K562 (cell line): ENCODE data around the gene OBP2A. TPM values are rescaled to one million over a fixed set of nuclear protein-coding genes. Genes with fewer than 3 reads are reported as not detected.

Experiments
- ATAC-seq: fragments of 200-7000 bp; cut with Tn5 transposase; 3 replicates; pipeline ENCODE4 v1.9.1; 2020; ENCODE audit warnings: moderate library complexity
- BruUV-seq: library from RNA; stranded (reverse); fragments of 400-500 nt; replicated peaks from 2 replicates; lab custom pipeline; 2021; lab: Mats Ljungman, UMichigan
- CTCF ChIA-PET: fragments of 300-600 bp; formaldehyde crosslinking; extraction: SDS; loops from one replicate; lab custom pipeline; 2021; ENCODE audit warnings: low intra/inter-chr PET ratio; lab: Yijun Ruan, JAX
- POLR2A ChIA-PET: fragments of 300-600, 350-650 bp; sonication (Branson Sonifier 250); formaldehyde crosslinking; extraction: SDS; loops from one replicate; lab custom pipeline; 2021; ENCODE audit warnings: antibody characterized with exemption, inconsistent platforms; lab: Yijun Ruan, JAX
- DNase-seq, 4 experiments: peaks; one replicate each; pipeline versions ENCODE4 v3.0.0 to v3.0.0-alpha.2; 2011 to 2018; ENCODE audit warnings: low spot score in 3 of 4, mixed read lengths in 3 of 4; ENCODE audit errors: extremely low read depth in 1 of 4
- FAIRE-seq: peaks from 2 replicates; lab custom pipeline; 2011; peaks lifted over from hg19 to GRCh38; lab: Jason Lieb, UNC
- H2AFZ ChIP-seq: 2 replicates; pipeline ENCODE4 v1.6.0; 2011; ENCODE audit warnings: low read depth, low read length, control low read depth, inconsistent platforms
- H3K27ac ChIP-seq: fragments of 200-600 bp; 3 replicates; pipeline ENCODE4 v1.8.0; 2011; ENCODE audit warnings: low read depth, mild to moderate bottlenecking, control low read depth, inconsistent platforms, low read length, moderate library complexity, mixed read lengths; ENCODE audit errors: extremely low read depth
- H3K27me3 ChIP-seq, 2 experiments: fragments of 300-600 bp in 1 of 2; 2 replicates in 1 of 2; 3 replicates in 1 of 2; pipeline versions ENCODE4 v1.6.0 to v1.8.0; 2011; ENCODE audit warnings: inconsistent platforms in 2 of 2, low read length in 2 of 2, mild to moderate bottlenecking in 1 of 2, mixed read lengths in 1 of 2, moderate library complexity in 1 of 2; ENCODE audit not compliant: control insufficient read depth in 2 of 2, insufficient read depth in 2 of 2
- H3K36me3 ChIP-seq: fragments of 300-600 bp; 3 replicates; pipeline ENCODE4 v1.8.0; 2011; ENCODE audit warnings: mild to moderate bottlenecking, low read length, inconsistent platforms; ENCODE audit not compliant: control insufficient read depth, insufficient read depth
- H3K4me1 ChIP-seq, 2 experiments: fragments of 200-600 bp in 1 of 2; replicated peaks in 1 of 2; 2 replicates in 1 of 2; 3 replicates in 1 of 2; pipeline versions ENCODE4 v1.5.1 to v1.8.0; 2011; ENCODE audit warnings: inconsistent platforms in 2 of 2, low read length in 2 of 2, mild to moderate bottlenecking in 1 of 2, mixed read lengths in 1 of 2, moderate library complexity in 1 of 2; ENCODE audit not compliant: control insufficient read depth in 2 of 2, insufficient read depth in 2 of 2
- H3K4me2 ChIP-seq: 2 replicates; pipeline ENCODE4 v1.6.1; 2011; ENCODE audit warnings: low read length, control low read depth, inconsistent platforms, mixed read lengths; ENCODE audit not compliant: insufficient read depth
- H3K4me3 ChIP-seq: fragments of 200-600 bp; sonication (generic), shearing (Covaris generic); 2 replicates; pipeline ENCODE4 v1.5.1; 2016; ENCODE audit warnings: control low read depth, inconsistent platforms
- H3K79me2 ChIP-seq: fragments of 200-600 bp; 3 replicates; pipeline ENCODE4 v1.8.0; 2011; ENCODE audit warnings: low read length, inconsistent platforms; ENCODE audit not compliant: control insufficient read depth, insufficient read depth
- H3K9ac ChIP-seq, 2 experiments: 2 replicates each; pipeline versions ENCODE4 v1.6.0 to v1.6.1; 2011; ENCODE audit warnings: low read depth in 2 of 2, low read length in 2 of 2, control low read depth in 1 of 2, inconsistent platforms in 1 of 2, mild to moderate bottlenecking in 1 of 2, mixed read lengths in 1 of 2; ENCODE audit not compliant: insufficient read depth in 1 of 2
- H3K9me1 ChIP-seq: one replicate; pipeline ENCODE4 v1.6.0; 2011; ENCODE audit warnings: inconsistent platforms, mild to moderate bottlenecking, low read length, moderate library complexity; ENCODE audit not compliant: control insufficient read depth, insufficient read depth
- H3K9me3 ChIP-seq: replicated peaks from 2 replicates; pipeline ENCODE4 v1.5.1; 2011; ENCODE audit warnings: low read depth, low read length, inconsistent platforms; ENCODE audit not compliant: control insufficient read depth, insufficient read depth
- H4K20me1 ChIP-seq: replicated peaks from 2 replicates; pipeline ENCODE4 v1.6.1; 2011; ENCODE audit warnings: low read length, inconsistent platforms, mixed read lengths; ENCODE audit not compliant: control insufficient read depth, insufficient read depth
- ADNP ChIP-seq: fragments of 200-800 bp; sonication (Bioruptor generic); IDR thresholded peaks from 2 replicates; pipeline ENCODE4 v1.6.1; 2016; ENCODE audit warnings: missing genetic modification characterization, missing compliant biosample characterization
- BCOR ChIP-seq: fragments of 450-650 bp; IDR thresholded peaks from 2 replicates; pipeline ENCODE4 v1.6.1; 2016
- CEBPG ChIP-seq, 3 experiments: fragments of 200-800 bp in 1 of 3; sonication (Bioruptor generic) in 1 of 3; sonication (generic) in 1 of 3; formaldehyde crosslinking in 1 of 3; IDR thresholded peaks in 2 of 3; conservative IDR thresholded peaks in 1 of 3; 2 replicates each; pipeline versions ENCODE4 v1.6.1 to v1.8.0; 2016 to 2022; ENCODE audit warnings: missing compliant biosample characterization in 2 of 3, missing genetic modification characterization in 2 of 3, mild to moderate bottlenecking in 1 of 3, missing genetic modification reagents in 1 of 3
- CHCHD3 ChIP-seq: fragments of 250-450 bp; sonication (Bioruptor Pico); IDR thresholded peaks from 2 replicates; pipeline ENCODE4 v2.1.2; 2022; ENCODE audit warnings: mild to moderate bottlenecking
- EP300 ChIP-seq: IDR thresholded peaks from 2 replicates; pipeline ENCODE4 v1.6.1; 2012; ENCODE audit warnings: low read length, improper control_type of control experiment
- HMGN3 ChIP-seq: IDR thresholded peaks from 2 replicates; pipeline ENCODE4 v1.6.1; 2011; ENCODE audit warnings: borderline replicate concordance, low read depth, mild to moderate bottlenecking, mixed read lengths, low read length; ENCODE audit not compliant: insufficient read length; ENCODE audit errors: extremely low read depth
- HNRNPH1 ChIP-seq: fragments of 200-400 bp; formaldehyde crosslinking; optimal IDR thresholded peaks from 2 replicates; pipeline ENCODE3; 2017; ENCODE audit warnings: low read depth, mild to moderate bottlenecking, low read length, moderate library complexity
- POU5F1 ChIP-seq: fragments of 150-350 bp; IDR thresholded peaks from 2 replicates; pipeline ENCODE4 v1.6.1; 2014; ENCODE audit warnings: borderline replicate concordance, low read length, low read depth, mild to moderate bottlenecking; ENCODE audit not compliant: partially characterized antibody
- PURB ChIP-seq: sonication (generic); formaldehyde crosslinking; IDR thresholded peaks from 2 replicates; pipeline ENCODE4 v1.9.0; 2021; ENCODE audit warnings: low read depth, mild to moderate bottlenecking, missing genetic modification reagents
- SUPT5H ChIP-seq: fragments of 450-650 bp; IDR thresholded peaks from 2 replicates; pipeline ENCODE4 v1.6.1; 2016
- TBP ChIP-seq: optimal IDR thresholded peaks from 2 replicates; pipeline ENCODE3; 2011; ENCODE audit warnings: low read depth, low read length, improper control_type of control experiment
- U2AF1 ChIP-seq: fragments of 200-400 bp; formaldehyde crosslinking; optimal IDR thresholded peaks from 2 replicates; pipeline ENCODE3; 2017; ENCODE audit warnings: mild to moderate bottlenecking, low read depth, low read length, moderate library complexity
- ZNF12 ChIP-seq: sonication (generic); formaldehyde crosslinking; IDR thresholded peaks from 2 replicates; pipeline ENCODE4 v1.4.0; 2020; ENCODE audit warnings: mild to moderate bottlenecking, missing genetic modification reagents
- ZNF175 ChIP-seq: fragments of 200-800 bp; sonication (Bioruptor generic); IDR thresholded peaks from 2 replicates; pipeline ENCODE4 v1.6.1; 2016; ENCODE audit warnings: low read depth, mild to moderate bottlenecking, missing genetic modification characterization, missing compliant biosample characterization
- ZNF232 ChIP-seq: sonication (generic); formaldehyde crosslinking; IDR thresholded peaks from 2 replicates; pipeline ENCODE4 v1.8.0; 2022; ENCODE audit warnings: mild to moderate bottlenecking, missing genetic modification reagents
- ZNF511 ChIP-seq: sonication (generic); formaldehyde crosslinking; IDR thresholded peaks from 2 replicates; pipeline ENCODE4 v1.8.0; 2022; ENCODE audit warnings: mild to moderate bottlenecking, missing genetic modification reagents
- ZNF695 ChIP-seq: fragments of 450-650 bp; formaldehyde crosslinking; IDR thresholded peaks from 2 replicates; pipeline ENCODE4 v1.4.0; 2020; ENCODE audit warnings: mild to moderate bottlenecking, moderate library complexity
- WGBS: fragments of 100-300 bp; shearing (Covaris generic); methylation state at CpG from one replicate; pipeline ENCODE4 v1.1.6; 2016; ENCODE audit warnings: low coverage, mixed read lengths; ENCODE audit not compliant: insufficient coverage; ENCODE audit errors: missing lambda C conversion rate; 5-methylcytosine and 5-hydroxymethylcytosine counted together
- in situ Hi-C: fragments of 300-500 bp; cut with MboI; formaldehyde crosslinking; loops from 4 replicates; pipeline ENCODE4 v1.15.0; 2018; ENCODE audit warnings: inconsistent platforms, mixed read lengths
- intact Hi-C: fragments of 100-400 bp; cut with micrococcal nuclease; formaldehyde crosslinking; loops from 2 replicates; pipeline ENCODE4 v1.14.2; 2022
- polyA plus RNA-seq, 8 experiments: library from polyadenylated mRNA; depleted of rRNA in 4 of 8; stranded (reverse) in 5 of 8; unstranded in 3 of 8; fragments of >200 nt; fragmentation: Nextera tagmentation in 2 of 8; fragmentation: Illumina TruSeq in 1 of 8; extraction: Ambion mirVana in 2 of 8; extraction: Trizol in 1 of 8; gene quantifications; 2 replicates each; pipeline versions ENCODE4 v1.2.1 to v1.2.3, GENCODE V29; 2011 to 2014; ENCODE audit warnings: inconsistent platforms in 1 of 8, missing spikeins in 1 of 8
- total RNA-seq, 7 experiments: library from RNA; depleted of rRNA in 6 of 7; stranded (reverse); fragments of >200 nt in 6 of 7; fragmentation: Illumina TruSeq in 2 of 7; extraction: Trizol in 2 of 7; gene quantifications; 2 replicates each; pipeline versions ENCODE4 v1.2.1 to v1.2.3, GENCODE V29; 2011 to 2021; ENCODE audit warnings: low replicate concordance in 1 of 7

The OBP2A gene
- total and polyA plus RNA-seq, 9 of the 15 experiments (the other 6 are each of a cell fraction or from before 2014, with no cell fraction given) = not detected

GRCh38 chr9:135577256-135577655 is 31.3 kb downstream of the OBP2A start:
- H3K4me3 ChIP-seq = no peak overlapping the region
- ATAC-seq (no peak), DNase-seq (no peak), FAIRE-seq (no peak)
- no peaks in the 10 kb centered on the region for H3K9me1 ChIP-seq
- intact Hi-C loops = no loop called here
- TF ChIP-seq U2AF1 (no peak), SUPT5H (no peak), EP300 (no peak), PURB (no peak), HMGN3 (no peak), ZNF12 (CRISPR knock-in tag) (no peak), TBP (no peak), BCOR (no peak), ZNF695 (CRISPR knock-in tag) (no peak), CEBPG (CRISPR knock-in tag; IDR thresholded peaks at IDR 0.05) (no peak), CEBPG (tag; conservative IDR thresholded peaks at IDR 0.05 in 1 of 2, IDR thresholded peaks at IDR 0.05 in 1 of 2) (no peak), POU5F1 (no peak), ZNF232 (CRISPR knock-in tag) (no peak), HNRNPH1 (no peak), ZNF175 (CRISPR knock-in tag) (no peak), ZNF511 (CRISPR knock-in tag) (no peak), ADNP (no peak), CHCHD3 (no peak)
- in situ Hi-C loops = no loop called here
- H4K20me1 ChIP-seq = no peaks in the 10 kb centered on the region
- H3K79me2 ChIP-seq = no peaks in the 10 kb centered on the region
- WGBS = 0% methylated on average over 10 of the region's 10 CpGs
- ChIA-PET POLR2A (interaction anchor here (0.6 to 0.8 kb wide), 2 partner anchors 105 to 109 kb away, joined by 3 to 5 read pairs; no protein-coding TSS in a partner anchor), CTCF (no interaction called here)
- no peak overlapping the region for H2AFZ ChIP-seq
- no peak overlapping the region for H3K4me2 ChIP-seq
- H3K27ac ChIP-seq = no peak overlapping the region
- H3K27me3 ChIP-seq = peaks cover 12 to 56% of the 10 kb centered on the region in 2 experiments; a peak in 4 of 5 replicates
- no peak overlapping the region for H3K9ac ChIP-seq
- no TSS peak for BruUV-seq
- no peaks in the 10 kb centered on the region for H3K9me3 ChIP-seq
- peaks cover 0 to 13% of the 10 kb centered on the region in 2 experiments; a peak in 1 of 5 replicates for H3K4me1 ChIP-seq
- no peaks in the 10 kb centered on the region for H3K36me3 ChIP-seq
